Measurements from ENCODE around the gene TNRC6A.

TNRC6A gene

GRCh38 chr16:24730914-24731313 is 1.5 kb downstream of the TNRC6A start:
- no peak for ATAC-seq (ENCODE audit: low read depth)
- Histone ChIP-seq H3K4me3 (ENCODE audit: severe bottlenecking) (peak overlapping the region; percentile 81), H3K4me1 (ENCODE audit: insufficient read depth, poor library complexity, severe bottlenecking) (peaks cover 13% of the 10 kb centered on the region), H3K27me3 (ENCODE audit: insufficient read depth, poor library complexity, severe bottlenecking) (no peaks in the 10 kb centered on the region), H3K27ac (ENCODE audit: poor library complexity, severe bottlenecking) (peak overlapping the region; percentile 91), H3K36me3 (ENCODE audit: low read depth) (peaks cover 39% of the 10 kb centered on the region), H3K9me3 (ENCODE audit: severe bottlenecking) (no peaks in the 10 kb centered on the region)
- no peak for DNase-seq (ENCODE audit: low spot score)
- TF ChIP-seq, protein P1, sequence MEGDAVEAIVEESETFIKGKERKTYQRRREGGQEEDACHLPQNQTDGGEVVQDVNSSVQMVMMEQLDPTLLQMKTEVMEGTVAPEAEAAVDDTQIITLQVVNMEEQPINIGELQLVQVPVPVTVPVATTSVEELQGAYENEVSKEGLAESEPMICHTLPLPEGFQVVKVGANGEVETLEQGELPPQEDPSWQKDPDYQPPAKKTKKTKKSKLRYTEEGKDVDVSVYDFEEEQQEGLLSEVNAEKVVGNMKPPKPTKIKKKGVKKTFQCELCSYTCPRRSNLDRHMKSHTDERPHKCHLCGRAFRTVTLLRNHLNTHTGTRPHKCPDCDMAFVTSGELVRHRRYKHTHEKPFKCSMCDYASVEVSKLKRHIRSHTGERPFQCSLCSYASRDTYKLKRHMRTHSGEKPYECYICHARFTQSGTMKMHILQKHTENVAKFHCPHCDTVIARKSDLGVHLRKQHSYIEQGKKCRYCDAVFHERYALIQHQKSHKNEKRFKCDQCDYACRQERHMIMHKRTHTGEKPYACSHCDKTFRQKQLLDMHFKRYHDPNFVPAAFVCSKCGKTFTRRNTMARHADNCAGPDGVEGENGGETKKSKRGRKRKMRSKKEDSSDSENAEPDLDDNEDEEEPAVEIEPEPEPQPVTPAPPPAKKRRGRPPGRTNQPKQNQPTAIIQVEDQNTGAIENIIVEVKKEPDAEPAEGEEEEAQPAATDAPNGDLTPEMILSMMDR (IDR thresholded peaks at IDR 0.05; ENCODE audit: poor library complexity, severe bottlenecking): no peak

DNA sequence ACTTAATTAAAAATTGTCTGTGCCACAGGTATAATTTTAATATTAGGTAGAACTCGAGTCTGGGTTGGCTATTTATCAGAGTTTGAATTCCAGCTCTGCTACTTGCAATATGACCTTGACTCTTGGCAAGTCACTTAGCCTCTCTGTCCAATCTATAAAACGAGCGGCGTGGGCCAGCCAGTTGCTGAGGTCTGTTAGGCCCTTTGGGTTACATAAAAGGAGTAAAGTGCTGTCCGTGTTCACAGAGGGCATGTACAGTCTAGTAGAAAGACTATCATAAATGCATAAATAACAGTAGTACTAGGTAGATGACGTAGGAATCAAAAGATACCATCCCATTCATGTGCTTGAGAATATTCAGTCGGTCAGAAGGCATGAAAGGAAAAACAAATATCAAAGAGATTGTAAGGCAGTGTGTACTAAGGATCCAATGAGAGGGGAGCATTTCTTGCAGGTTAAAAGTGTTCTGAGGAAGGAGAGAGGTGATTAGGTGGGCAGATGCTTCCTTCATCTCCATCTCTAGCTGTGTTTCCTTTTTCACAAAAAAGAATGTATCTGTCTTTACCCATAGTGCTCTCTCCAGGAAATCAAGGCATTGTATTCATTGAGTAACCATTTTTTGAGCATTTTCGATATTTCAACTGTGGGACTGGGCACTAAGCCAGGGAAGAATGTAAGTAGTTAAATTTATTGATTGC is 2.4 kb downstream of the TNRC6A start:
- TF ChIP-seq, protein P1 (IDR thresholded peaks at IDR 0.05; ENCODE audit: poor library complexity, severe bottlenecking): no peak
- Histone ChIP-seq H3K27ac (ENCODE audit: poor library complexity, severe bottlenecking) (peak overlapping the region; percentile 91), H3K9me3 (ENCODE audit: severe bottlenecking) (no peaks in the 10 kb centered on the region), H3K36me3 (ENCODE audit: low read depth) (peaks cover 39% of the 10 kb centered on the region), H3K4me3 (ENCODE audit: severe bottlenecking) (peak overlapping the region; percentile 81), H3K27me3 (ENCODE audit: insufficient read depth, poor library complexity, severe bottlenecking) (no peaks in the 10 kb centered on the region), H3K4me1 (ENCODE audit: insufficient read depth, poor library complexity, severe bottlenecking) (peaks cover 22% of the 10 kb centered on the region)
- DNase-seq (ENCODE audit: low spot score) (no peak), ATAC-seq (ENCODE audit: low read depth) (no peak)

- Histone ChIP-seq H3K4me1 (ENCODE audit: insufficient read depth, poor library complexity, severe bottlenecking) (peaks cover 38% of the 10 kb centered on the region), H3K27ac (ENCODE audit: poor library complexity, severe bottlenecking) (no peak overlapping the region), H3K36me3 (ENCODE audit: low read depth) (peaks cover 49% of the 10 kb centered on the region), H3K4me3 (ENCODE audit: severe bottlenecking) (no peak overlapping the region), H3K27me3 (ENCODE audit: insufficient read depth, poor library complexity, severe bottlenecking) (no peaks in the 10 kb centered on the region), H3K9me3 (ENCODE audit: severe bottlenecking) (no peaks in the 10 kb centered on the region)
- ATAC-seq (ENCODE audit: low read depth) (no peak), DNase-seq (ENCODE audit: low spot score) (no peak)
- TF ChIP-seq, protein P1 (IDR thresholded peaks at IDR 0.05; ENCODE audit: poor library complexity, severe bottlenecking): no peak
Measured at GRCh38 chr16:24734382-24734781, 4.9 kb downstream of the TNRC6A start.

- TF ChIP-seq, protein P1 (IDR thresholded peaks at IDR 0.05; ENCODE audit: poor library complexity, severe bottlenecking): no peak
- peak; percentile 17; the same call in 1 of the 3 replicates for ATAC-seq (ENCODE audit: low read depth)
- peaks cover 28% of the 10 kb centered on the region for H3K4me1 ChIP-seq (ENCODE audit: insufficient read depth, poor library complexity, severe bottlenecking)
- H3K4me3 ChIP-seq (ENCODE audit: severe bottlenecking): no peak overlapping the region
- H3K27me3 ChIP-seq (ENCODE audit: insufficient read depth, poor library complexity, severe bottlenecking): no peaks in the 10 kb centered on the region
- peak overlapping the region; percentile 71 for H3K27ac ChIP-seq (ENCODE audit: poor library complexity, severe bottlenecking)
- no peak for DNase-seq (ENCODE audit: low spot score)
- no peaks in the 10 kb centered on the region for H3K9me3 ChIP-seq (ENCODE audit: severe bottlenecking)
- peaks cover 59% of the 10 kb centered on the region for H3K36me3 ChIP-seq (ENCODE audit: low read depth)
Measured at GRCh38 chr16:24736758-24737157, 7.3 kb downstream of the TNRC6A start.

DNA sequence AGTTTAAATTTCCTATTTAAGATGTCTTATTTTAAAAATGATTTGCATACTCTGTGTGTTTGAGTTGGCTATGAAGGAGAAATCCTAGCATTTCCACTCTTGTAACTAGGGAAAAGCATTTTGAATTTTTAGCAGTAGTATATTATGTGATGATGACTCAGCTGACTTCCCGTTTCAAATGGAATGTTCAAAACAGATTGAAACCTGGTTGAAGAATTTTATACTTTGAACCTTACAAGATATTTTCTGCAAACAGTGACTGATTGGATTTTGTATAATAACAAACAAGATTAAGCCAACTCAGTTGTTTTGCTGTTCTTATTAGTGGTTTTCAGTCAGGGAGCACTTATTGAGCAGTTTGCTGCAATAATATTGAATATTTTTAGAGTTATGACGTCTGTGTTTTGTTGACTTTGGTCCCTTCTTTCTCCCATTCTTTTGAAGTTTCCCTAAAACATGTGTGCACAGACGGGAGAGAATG is 8.0 kb downstream of the TNRC6A start:
- peaks cover 25% of the 10 kb centered on the region for H3K4me1 ChIP-seq (ENCODE audit: insufficient read depth, poor library complexity, severe bottlenecking)
- peaks cover 58% of the 10 kb centered on the region for H3K36me3 ChIP-seq (ENCODE audit: low read depth)

More for the DNA sequence above, 8.0 kb downstream of the TNRC6A start:
- H3K27me3 ChIP-seq (ENCODE audit: insufficient read depth, poor library complexity, severe bottlenecking): no peaks in the 10 kb centered on the region
- DNase-seq (ENCODE audit: low spot score): no peak
- TF ChIP-seq, protein P1 (IDR thresholded peaks at IDR 0.05; ENCODE audit: poor library complexity, severe bottlenecking): no peak
- H3K9me3 ChIP-seq (ENCODE audit: severe bottlenecking): no peaks in the 10 kb centered on the region
- no peak overlapping the region for H3K4me3 ChIP-seq (ENCODE audit: severe bottlenecking)
- peak; percentile 84 for ATAC-seq (ENCODE audit: low read depth)
- peak overlapping the region; percentile 71 for H3K27ac ChIP-seq (ENCODE audit: poor library complexity, severe bottlenecking)
